HepG2 (cell line): Measurements from ENCODE around the gene ARMH3. TPM values are rescaled to one million over a fixed set of nuclear protein-coding genes. Genes with fewer than 3 reads are reported as not detected.
A peak's percentile ranks its signal among the peaks of the same experiment; 100 is the strongest.

Experiments used
- BORCS8-MEF2B ChIP-seq: sonication (generic); formaldehyde crosslinking; IDR thresholded peaks from 2 replicates; pipeline ENCODE4 v1.8.0; 2022; ENCODE audit warnings: mild to moderate bottlenecking, missing genetic modification reagents
- EHMT2 ChIP-seq: fragments of 200-600 bp; sonication (generic); IDR thresholded peaks from 2 replicates; pipeline ENCODE4 v1.7.0; 2017; ENCODE audit warnings: antibody characterized with exemption, low read depth, low read length, borderline replicate concordance
- FOXC1 ChIP-seq: sonication (generic); formaldehyde crosslinking; IDR thresholded peaks from 2 replicates; pipeline ENCODE4 v1.8.0; 2022; ENCODE audit warnings: mild to moderate bottlenecking, missing genetic modification reagents, borderline replicate concordance
- FOXK1 ChIP-seq: sonication (generic); formaldehyde crosslinking; IDR thresholded peaks from 2 replicates; pipeline ENCODE4 v1.4.0; 2020; ENCODE audit warnings: low read depth, missing genetic modification reagents, borderline replicate concordance
- GTF3A ChIP-seq: sonication (generic); formaldehyde crosslinking; conservative IDR thresholded peaks from 2 replicates; pipeline ENCODE4 v1.4.0; 2020; ENCODE audit warnings: mild to moderate bottlenecking, missing genetic modification reagents
- ISX ChIP-seq: sonication (generic); formaldehyde crosslinking; conservative IDR thresholded peaks from 2 replicates; pipeline ENCODE4 v1.5.0; 2020; ENCODE audit warnings: missing genetic modification reagents
- LCORL ChIP-seq, 2 experiments: fragments of 450-650 bp in 1 of 2; sonication (generic) in 1 of 2; formaldehyde crosslinking in 1 of 2; IDR thresholded peaks; 2 replicates each; pipeline versions ENCODE4 v1.5.0 to v1.6.1; 2017 to 2020; ENCODE audit warnings: antibody characterized with exemption in 1 of 2, missing genetic modification reagents in 1 of 2
- RXRA ChIP-seq: sonication (generic); formaldehyde crosslinking; IDR thresholded peaks from 2 replicates; pipeline ENCODE4 v1.5.1; 2020; ENCODE audit warnings: missing genetic modification reagents
- SMAD9 ChIP-seq: sonication (generic); formaldehyde crosslinking; IDR thresholded peaks from 2 replicates; pipeline ENCODE4 v1.5.1; 2020; ENCODE audit warnings: mild to moderate bottlenecking, missing genetic modification reagents
- SMC3 ChIP-seq: IDR thresholded peaks from 2 replicates; pipeline ENCODE4 v1.6.1; 2011; ENCODE audit warnings: low read length, improper control_type of control experiment
- XRCC5 ChIP-seq: fragments of 200-400 bp; formaldehyde crosslinking; optimal IDR thresholded peaks from 2 replicates; pipeline ENCODE3; 2017; ENCODE audit warnings: mild to moderate bottlenecking, low read length
- YY1 ChIP-seq: IDR thresholded peaks from 2 replicates; pipeline ENCODE4 v1.6.1; 2011; ENCODE audit warnings: low read length, low read depth, moderate library complexity, mild to moderate bottlenecking; ENCODE audit not compliant: insufficient read depth, insufficient replicate concordance
- ZNF121 ChIP-seq: sonication (generic); formaldehyde crosslinking; IDR thresholded peaks from 2 replicates; pipeline ENCODE4 v1.5.0; 2020; ENCODE audit warnings: mild to moderate bottlenecking, missing genetic modification reagents
- ZNF484 ChIP-seq: sonication (generic); formaldehyde crosslinking; IDR thresholded peaks from 2 replicates; pipeline ENCODE4 v1.5.1; 2020; ENCODE audit warnings: mild to moderate bottlenecking, low read depth, missing genetic modification reagents, borderline replicate concordance
- ZNF766 ChIP-seq: sonication (generic); formaldehyde crosslinking; IDR thresholded peaks from 2 replicates; pipeline ENCODE4 v1.5.0; 2020; ENCODE audit warnings: missing genetic modification reagents, borderline replicate concordance
- polyA plus RNA-seq, 8 experiments: library from polyadenylated mRNA; depleted of rRNA in 3 of 8; stranded (reverse) in 7 of 8; unstranded in 1 of 8; fragments of >200 nt; fragmentation: Illumina TruSeq in 4 of 8; extraction: Trizol in 4 of 8; gene quantifications; 2 replicates each; pipeline versions ENCODE4 v1.2.1 to v1.2.3, GENCODE V29; 2011 to 2016; ENCODE audit warnings: low read depth in 4 of 8, missing spikeins in 1 of 8, mixed read lengths in 1 of 8; ENCODE audit not compliant: insufficient read depth in 1 of 8
- total RNA-seq, 5 experiments: library from RNA; depleted of rRNA; stranded (reverse); fragments of >200 nt; fragmentation: Illumina TruSeq; extraction: Trizol; gene quantifications; 2 replicates each; pipeline ENCODE4 v1.2.3, GENCODE V29; 2016; ENCODE audit warnings: low read depth in 1 of 5
- TF ChIP-seq, protein P1 (sequence below): sonication (generic); formaldehyde crosslinking; IDR thresholded peaks from 2 replicates; pipeline ENCODE4 v1.4.0; 2020; ENCODE audit warnings: missing genetic modification reagents; ENCODE audit errors: not compliant biosample characterization
- TF ChIP-seq, protein P2 (sequence below), 2 experiments: sonication (generic) in 1 of 2; formaldehyde crosslinking in 1 of 2; IDR thresholded peaks; 2 replicates each; pipeline versions ENCODE4 v1.4.0 to v1.6.1; 2018 to 2020; ENCODE audit warnings: missing genetic modification reagents in 2 of 2, borderline replicate concordance in 1 of 2, low read depth in 1 of 2, mild to moderate bottlenecking in 1 of 2, missing biosample characterization in 1 of 2
- TF ChIP-seq, protein P3 (sequence below): sonication (generic); formaldehyde crosslinking; IDR thresholded peaks from 2 replicates; pipeline ENCODE4 v1.4.0; 2020; ENCODE audit warnings: missing genetic modification reagents

ARMH3 gene
- total and polyA plus RNA-seq, 2 of the 13 experiments (the other 11 are each of a cell fraction or from before 2014, with no cell fraction given) = 8.4 to 16.9 TPM

DNA sequence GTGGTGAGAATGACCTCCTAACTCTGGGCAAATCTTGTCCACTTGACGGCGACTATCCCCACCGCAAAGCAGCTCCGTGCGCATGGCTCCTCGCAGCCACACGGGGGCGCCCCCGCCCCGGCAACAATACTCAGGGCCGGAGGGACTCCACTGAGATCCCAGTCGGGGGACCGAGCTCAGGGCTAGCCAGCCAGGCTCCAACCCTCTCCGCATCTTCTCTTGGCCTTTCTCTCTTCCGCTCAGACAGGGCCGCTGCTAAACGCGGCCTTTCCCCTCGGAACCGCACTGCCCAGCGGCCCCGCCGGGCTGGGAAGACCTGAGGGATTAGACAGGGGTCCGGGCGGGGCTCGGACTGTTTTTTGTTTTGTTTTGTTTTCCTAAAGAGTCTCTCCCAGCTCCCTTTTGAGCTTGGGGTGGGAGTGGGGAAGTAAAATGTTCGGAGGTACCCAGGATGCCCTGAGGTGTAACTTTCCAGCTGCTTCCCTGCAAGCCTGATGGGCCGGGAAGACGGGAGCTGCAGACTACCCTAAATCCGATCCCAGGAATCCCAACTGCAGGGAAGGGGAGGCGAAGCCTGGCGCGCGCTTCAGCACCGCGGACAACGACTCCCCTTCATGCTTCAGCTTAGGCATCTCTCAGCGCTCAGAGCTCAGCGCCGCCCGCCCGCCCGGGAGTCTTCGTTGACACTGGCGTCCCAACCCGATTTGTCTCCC lies 215.1 kb downstream of the ARMH3 start (continued):
- TF ChIP-seq FOXK1 (CRISPR knock-in tag) (no peak), ZNF766 (0 out of 2 replicates have a peak, but pooled peaks have one; percentile 72), EHMT2 (0 out of 2 replicates have a peak, but pooled peaks have one; percentile 84), YY1 (peak; percentile 47), ISX (no peak), RXRA (peak; percentile 15; the same call in 1 of the 2 replicates), SMC3 (peak; percentile 51; the same call in 1 of the 2 replicates), ZNF484 (CRISPR knock-in tag) (no peak), FOXC1 (peak; percentile 76; the same call in 1 of the 2 replicates), ZNF121 (CRISPR knock-in tag) (no peak), LCORL (IDR thresholded peaks at IDR 0.05) (no peak), LCORL (CRISPR knock-in tag; IDR thresholded peaks at IDR 0.05) (0 out of 2 replicates have a peak, but pooled peaks have one; percentile 27), SMAD9 (CRISPR knock-in tag) (no peak), BORCS8-MEF2B (CRISPR knock-in tag) (peak; percentile 27; the same call in 1 of the 2 replicates), GTF3A (CRISPR knock-in tag) (no peak), XRCC5 (peak; percentile 84)
- TF ChIP-seq, protein P1, sequence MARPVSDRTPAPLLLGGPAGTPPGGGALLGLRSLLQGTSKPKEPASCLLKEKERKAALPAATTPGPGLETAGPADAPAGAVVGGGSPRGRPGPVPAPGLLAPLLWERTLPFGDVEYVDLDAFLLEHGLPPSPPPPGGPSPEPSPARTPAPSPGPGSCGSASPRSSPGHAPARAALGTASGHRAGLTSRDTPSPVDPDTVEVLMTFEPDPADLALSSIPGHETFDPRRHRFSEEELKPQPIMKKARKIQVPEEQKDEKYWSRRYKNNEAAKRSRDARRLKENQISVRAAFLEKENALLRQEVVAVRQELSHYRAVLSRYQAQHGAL (CRISPR knock-in tag) = no peak
- TF ChIP-seq, protein P2, sequence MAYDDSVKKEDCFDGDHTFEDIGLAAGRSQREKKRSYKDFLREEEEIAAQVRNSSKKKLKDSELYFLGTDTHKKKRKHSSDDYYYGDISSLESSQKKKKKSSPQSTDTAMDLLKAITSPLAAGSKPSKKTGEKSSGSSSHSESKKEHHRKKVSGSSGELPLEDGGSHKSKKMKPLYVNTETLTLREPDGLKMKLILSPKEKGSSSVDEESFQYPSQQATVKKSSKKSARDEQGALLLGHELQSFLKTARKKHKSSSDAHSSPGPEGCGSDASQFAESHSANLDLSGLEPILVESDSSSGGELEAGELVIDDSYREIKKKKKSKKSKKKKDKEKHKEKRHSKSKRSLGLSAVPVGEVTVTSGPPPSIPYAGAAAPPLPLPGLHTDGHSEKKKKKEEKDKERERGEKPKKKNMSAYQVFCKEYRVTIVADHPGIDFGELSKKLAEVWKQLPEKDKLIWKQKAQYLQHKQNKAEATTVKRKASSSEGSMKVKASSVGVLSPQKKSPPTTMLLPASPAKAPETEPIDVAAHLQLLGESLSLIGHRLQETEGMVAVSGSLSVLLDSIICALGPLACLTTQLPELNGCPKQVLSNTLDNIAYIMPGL (CRISPR knock-in tag; IDR thresholded peaks at IDR 0.05; ENCODE audit: borderline replicate concordance in 1 of 2, low read depth in 1 of 2) = peak in 1 of 2 experiments; percentile 51; a peak in 1 of 4 replicates
- TF ChIP-seq, protein P3, sequence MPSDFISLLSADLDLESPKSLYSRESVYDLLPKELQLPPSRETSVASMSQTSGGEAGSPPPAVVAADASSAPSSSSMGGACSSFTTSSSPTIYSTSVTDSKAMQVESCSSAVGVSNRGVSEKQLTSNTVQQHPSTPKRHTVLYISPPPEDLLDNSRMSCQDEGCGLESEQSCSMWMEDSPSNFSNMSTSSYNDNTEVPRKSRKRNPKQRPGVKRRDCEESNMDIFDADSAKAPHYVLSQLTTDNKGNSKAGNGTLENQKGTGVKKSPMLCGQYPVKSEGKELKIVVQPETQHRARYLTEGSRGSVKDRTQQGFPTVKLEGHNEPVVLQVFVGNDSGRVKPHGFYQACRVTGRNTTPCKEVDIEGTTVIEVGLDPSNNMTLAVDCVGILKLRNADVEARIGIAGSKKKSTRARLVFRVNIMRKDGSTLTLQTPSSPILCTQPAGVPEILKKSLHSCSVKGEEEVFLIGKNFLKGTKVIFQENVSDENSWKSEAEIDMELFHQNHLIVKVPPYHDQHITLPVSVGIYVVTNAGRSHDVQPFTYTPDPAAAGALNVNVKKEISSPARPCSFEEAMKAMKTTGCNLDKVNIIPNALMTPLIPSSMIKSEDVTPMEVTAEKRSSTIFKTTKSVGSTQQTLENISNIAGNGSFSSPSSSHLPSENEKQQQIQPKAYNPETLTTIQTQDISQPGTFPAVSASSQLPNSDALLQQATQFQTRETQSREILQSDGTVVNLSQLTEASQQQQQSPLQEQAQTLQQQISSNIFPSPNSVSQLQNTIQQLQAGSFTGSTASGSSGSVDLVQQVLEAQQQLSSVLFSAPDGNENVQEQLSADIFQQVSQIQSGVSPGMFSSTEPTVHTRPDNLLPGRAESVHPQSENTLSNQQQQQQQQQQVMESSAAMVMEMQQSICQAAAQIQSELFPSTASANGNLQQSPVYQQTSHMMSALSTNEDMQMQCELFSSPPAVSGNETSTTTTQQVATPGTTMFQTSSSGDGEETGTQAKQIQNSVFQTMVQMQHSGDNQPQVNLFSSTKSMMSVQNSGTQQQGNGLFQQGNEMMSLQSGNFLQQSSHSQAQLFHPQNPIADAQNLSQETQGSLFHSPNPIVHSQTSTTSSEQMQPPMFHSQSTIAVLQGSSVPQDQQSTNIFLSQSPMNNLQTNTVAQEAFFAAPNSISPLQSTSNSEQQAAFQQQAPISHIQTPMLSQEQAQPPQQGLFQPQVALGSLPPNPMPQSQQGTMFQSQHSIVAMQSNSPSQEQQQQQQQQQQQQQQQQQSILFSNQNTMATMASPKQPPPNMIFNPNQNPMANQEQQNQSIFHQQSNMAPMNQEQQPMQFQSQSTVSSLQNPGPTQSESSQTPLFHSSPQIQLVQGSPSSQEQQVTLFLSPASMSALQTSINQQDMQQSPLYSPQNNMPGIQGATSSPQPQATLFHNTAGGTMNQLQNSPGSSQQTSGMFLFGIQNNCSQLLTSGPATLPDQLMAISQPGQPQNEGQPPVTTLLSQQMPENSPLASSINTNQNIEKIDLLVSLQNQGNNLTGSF (CRISPR knock-in tag) = peak; percentile 54; the same call in 1 of the 2 replicates
